Breast epithelium (tissue), 3 donors: Measurements from ENCODE around the gene CFAP46.
"Not testable (repeated sequence)": the region's sequence is repeated elsewhere in the genome, so short reads cannot be mapped to it uniquely, and the experiment has no call there.

Experiments used
- CTCF ChIP-seq, 3 donors: fragments of 450-650 bp; IDR thresholded peaks; one replicate each; pipeline ENCODE4 v1.5.1; 2016 to 2017; ENCODE audit warnings: antibody characterized with exemption in 3 of 3, mild to moderate bottlenecking in 3 of 3, moderate library complexity in 3 of 3
- POLR2A ChIP-seq: fragments of 450-650 bp; IDR thresholded peaks from one replicate; pipeline ENCODE4 v1.6.1; 2016; ENCODE audit warnings: antibody characterized with exemption, mild to moderate bottlenecking, moderate library complexity

- TF ChIP-seq CTCF (IDR thresholded peaks at IDR 0.05); POLR2A: not testable (repeated sequence)
Observed at GRCh38 chr10:132923384-132923783, 19.0 kb downstream of the CFAP46 start.
